ENCODE data around the gene DNAJB5.
"Not testable (repeated sequence)": the region's sequence is repeated elsewhere in the genome, so short reads cannot be mapped to it uniquely, and the experiment has no call there.

The DNAJB5 gene

DNA sequence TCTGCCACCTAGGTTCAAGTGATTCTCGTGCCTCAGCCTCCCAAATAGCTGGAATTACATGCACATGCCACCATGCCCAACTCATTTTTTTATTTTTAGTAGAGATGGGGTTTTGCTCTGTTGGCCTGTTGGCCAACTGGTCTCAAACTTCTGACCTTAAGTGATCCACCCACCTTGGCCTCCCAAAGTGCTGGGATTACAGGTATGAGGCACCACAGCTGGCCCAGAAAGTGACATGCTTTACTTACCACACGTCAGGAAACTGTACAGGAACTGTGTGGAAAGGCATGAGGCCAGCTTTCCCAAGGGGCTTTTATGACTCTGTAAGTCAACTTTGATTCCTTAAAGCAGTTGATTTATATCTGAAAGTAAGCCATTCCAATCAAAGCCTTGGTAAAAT is 25.0 kb downstream of the DNAJB5 start:
- H3K4me3 ChIP-seq (ENCODE audit: low read length), result no peak overlapping the region
- TF ChIP-seq, protein P1, sequence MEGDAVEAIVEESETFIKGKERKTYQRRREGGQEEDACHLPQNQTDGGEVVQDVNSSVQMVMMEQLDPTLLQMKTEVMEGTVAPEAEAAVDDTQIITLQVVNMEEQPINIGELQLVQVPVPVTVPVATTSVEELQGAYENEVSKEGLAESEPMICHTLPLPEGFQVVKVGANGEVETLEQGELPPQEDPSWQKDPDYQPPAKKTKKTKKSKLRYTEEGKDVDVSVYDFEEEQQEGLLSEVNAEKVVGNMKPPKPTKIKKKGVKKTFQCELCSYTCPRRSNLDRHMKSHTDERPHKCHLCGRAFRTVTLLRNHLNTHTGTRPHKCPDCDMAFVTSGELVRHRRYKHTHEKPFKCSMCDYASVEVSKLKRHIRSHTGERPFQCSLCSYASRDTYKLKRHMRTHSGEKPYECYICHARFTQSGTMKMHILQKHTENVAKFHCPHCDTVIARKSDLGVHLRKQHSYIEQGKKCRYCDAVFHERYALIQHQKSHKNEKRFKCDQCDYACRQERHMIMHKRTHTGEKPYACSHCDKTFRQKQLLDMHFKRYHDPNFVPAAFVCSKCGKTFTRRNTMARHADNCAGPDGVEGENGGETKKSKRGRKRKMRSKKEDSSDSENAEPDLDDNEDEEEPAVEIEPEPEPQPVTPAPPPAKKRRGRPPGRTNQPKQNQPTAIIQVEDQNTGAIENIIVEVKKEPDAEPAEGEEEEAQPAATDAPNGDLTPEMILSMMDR (IDR thresholded peaks at IDR 0.05; ENCODE audit: insufficient read depth, low read depth, low read length, missing control alignments), result no peak
- no peak for DNase-seq (ENCODE audit: low read depth)

DNA sequence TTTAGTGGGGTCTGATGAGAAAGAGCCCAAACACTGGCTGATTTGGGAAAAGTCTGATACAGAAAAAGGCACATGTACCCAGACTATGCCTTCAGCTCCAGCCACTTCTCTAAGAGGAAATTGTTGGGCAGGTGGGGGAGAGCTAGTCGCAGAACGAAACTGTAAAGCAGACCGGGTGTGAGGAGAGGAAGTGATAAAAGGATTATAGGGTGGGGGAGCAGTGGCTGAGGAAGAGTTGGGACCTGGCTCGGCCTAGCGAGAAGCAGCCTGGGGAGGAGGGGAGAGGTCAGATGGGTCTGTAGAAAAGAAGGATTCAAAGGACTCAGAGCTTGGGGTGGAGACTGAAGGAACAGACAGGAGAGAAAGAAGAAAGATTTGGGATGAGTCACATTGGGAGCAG is 33.9 kb downstream of the DNAJB5 start:
- H3K4me3 ChIP-seq (ENCODE audit: low read length); DNase-seq (ENCODE audit: low read depth): not testable (repeated sequence)

DNA sequence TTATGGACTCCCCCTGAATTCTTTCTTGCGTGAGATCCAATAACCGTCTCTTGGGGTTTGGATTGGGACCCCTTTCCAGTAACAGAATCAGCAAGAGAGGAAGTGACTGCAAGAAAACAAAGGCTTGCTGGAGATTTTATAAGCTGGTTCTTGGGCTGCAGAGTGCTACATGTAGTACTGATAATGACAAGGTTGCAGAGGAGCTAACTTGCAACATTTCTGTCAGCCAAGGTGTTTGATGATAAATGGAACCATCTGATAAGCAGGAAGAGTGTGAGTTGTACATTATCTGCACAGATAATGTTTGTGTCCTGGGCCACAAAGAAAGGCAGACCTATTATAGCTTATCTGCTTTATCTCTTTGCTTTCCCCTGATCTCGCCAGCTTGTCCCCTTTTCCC is 37.1 kb downstream of the DNAJB5 start:
- no peak overlapping the region for H3K4me3 ChIP-seq (ENCODE audit: low read length)

DNA sequence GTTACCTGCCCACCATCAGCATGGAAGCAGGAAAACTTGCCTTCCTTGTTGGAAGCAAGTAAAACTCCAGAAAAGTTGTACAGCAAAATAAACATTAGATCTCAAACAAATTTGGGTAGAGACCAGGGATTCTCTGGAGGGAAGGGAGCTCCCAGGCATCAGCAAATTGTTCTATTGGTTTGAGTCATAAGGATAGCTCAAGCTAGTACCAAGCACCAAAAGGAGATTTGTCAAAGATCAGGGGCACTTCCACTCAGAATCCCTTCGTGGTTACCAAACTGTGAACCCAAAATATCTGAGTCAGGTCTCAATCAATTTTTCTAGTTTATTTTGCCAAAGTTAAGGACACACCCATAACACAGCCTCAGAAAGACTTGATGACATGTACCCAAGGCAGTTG is 37.8 kb downstream of the DNAJB5 start:
- H3K4me3 ChIP-seq (ENCODE audit: low read length), result no peak overlapping the region
- TF ChIP-seq, protein P1 (IDR thresholded peaks at IDR 0.05; ENCODE audit: insufficient read depth, low read depth, low read length, missing control alignments), result no peak
- DNase-seq (ENCODE audit: low read depth), result no peak

More for the DNA sequence above, 37.1 kb downstream of the DNAJB5 start:
- DNase-seq (ENCODE audit: low read depth), result no peak
- TF ChIP-seq, protein P1 (IDR thresholded peaks at IDR 0.05; ENCODE audit: insufficient read depth, low read depth, low read length, missing control alignments), result no peak

DNA sequence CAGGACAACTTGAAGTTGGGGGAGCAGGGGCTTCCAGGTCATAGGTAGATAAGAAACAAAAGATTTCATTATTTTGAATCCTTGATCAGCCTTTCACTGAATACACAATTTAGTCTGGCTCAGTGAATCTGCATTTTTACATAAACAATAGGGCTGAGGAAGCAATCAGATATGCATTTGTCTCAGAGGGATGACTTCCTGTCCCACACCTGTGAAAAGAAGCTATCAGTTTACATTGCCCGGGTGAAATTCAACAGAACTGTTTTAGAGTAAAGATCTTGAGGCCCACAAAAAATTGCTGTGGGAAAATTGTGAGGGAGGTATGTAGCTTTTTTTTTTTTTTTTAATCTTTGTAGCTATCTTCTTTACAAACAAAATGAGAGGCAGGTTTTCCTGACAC is 38.3 kb downstream of the DNAJB5 start:
- no peak for DNase-seq (ENCODE audit: low read depth)
- TF ChIP-seq, protein P1 (IDR thresholded peaks at IDR 0.05; ENCODE audit: insufficient read depth, low read depth, low read length, missing control alignments), result no peak
- no peak overlapping the region for H3K4me3 ChIP-seq (ENCODE audit: low read length)

DNA sequence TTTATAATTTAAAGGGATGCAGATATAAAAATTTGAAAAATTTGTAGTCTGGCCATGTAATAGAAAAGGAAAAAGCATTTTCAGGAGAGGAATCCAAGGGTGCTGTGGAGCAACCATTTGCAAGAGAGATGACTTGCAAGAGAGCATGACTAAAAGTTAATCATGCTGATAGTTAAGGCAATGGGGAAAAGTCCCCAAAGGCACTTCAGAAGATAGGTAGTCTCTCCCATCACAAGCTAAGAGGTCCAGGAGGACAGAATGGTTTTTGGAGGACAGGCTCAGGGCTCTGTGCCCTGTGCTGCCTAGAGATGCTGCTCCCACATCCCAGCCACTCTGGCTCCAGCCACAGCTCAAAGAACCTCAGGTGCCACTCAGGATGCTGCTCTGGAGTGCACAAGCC is 38.8 kb downstream of the DNAJB5 start:
- DNase-seq (ENCODE audit: low read depth), result peak; percentile 80
- no peak overlapping the region for H3K4me3 ChIP-seq (ENCODE audit: low read length)
- TF ChIP-seq, protein P1 (IDR thresholded peaks at IDR 0.05; ENCODE audit: insufficient read depth, low read depth, low read length, missing control alignments), result no peak

DNA sequence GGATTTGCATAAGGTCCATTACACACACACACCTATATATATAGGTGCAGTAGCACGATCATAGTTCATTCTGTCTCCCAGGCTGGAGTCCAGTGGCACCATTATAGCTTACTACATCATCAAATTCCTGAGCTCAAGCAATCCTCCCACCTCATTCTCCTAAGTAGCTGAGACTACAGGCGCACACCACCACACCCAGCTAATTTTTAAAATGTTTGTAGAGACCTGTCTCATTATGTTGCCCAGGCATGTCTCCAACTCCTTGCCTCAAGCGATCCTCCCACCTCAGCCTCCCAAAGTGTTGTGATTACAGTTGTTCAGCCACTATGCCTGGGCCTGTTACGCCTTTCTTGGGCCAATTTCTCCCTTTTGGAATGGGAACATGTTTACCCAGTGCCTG is 39.7 kb downstream of the DNAJB5 start:
- no peak overlapping the region for H3K4me3 ChIP-seq (ENCODE audit: low read length)
- TF ChIP-seq, protein P1 (IDR thresholded peaks at IDR 0.05; ENCODE audit: insufficient read depth, low read depth, low read length, missing control alignments), result no peak
- DNase-seq (ENCODE audit: low read depth), result peak; percentile 81

DNA sequence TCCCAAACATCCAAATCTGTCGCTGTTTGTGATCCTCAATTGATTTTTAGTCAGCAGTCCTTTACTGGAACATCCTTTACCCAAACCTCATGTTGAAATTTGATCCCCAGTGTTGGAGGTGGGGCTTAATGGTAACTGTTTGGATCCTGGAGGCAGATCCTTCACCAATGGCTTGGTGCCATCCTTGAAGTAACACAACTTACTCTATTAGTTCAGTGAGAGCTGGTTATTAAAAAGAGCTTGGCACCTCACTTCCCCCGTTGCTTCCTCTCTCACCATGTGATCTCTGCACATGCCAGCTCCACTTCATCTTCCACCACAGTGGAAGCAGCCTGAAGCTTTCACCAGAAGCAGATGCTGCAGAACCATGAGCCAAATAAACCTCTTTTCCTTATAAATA is 40.3 kb downstream of the DNAJB5 start:
- no peak for DNase-seq (ENCODE audit: low read depth)
- H3K4me3 ChIP-seq (ENCODE audit: low read length), result no peak overlapping the region
- TF ChIP-seq, protein P1 (IDR thresholded peaks at IDR 0.05; ENCODE audit: insufficient read depth, low read depth, low read length, missing control alignments), result no peak
